ENCODE results near the gene DCP1B.

Gene DCP1B

GRCh38 chr12:2017546-2018337, 13.5 kb upstream of the DCP1B start:
- DNase-seq (ENCODE audit: low read depth in 3 of 3), result no peak

- DNase-seq (ENCODE audit: low read depth in 3 of 3), result no peak
Observed at GRCh38 chr12:2016862-2017545, 12.7 kb upstream of the DCP1B start.

- no peak for DNase-seq (ENCODE audit: low read depth in 3 of 3)
Observed at GRCh38 chr12:2014231-2014630, 10.0 kb upstream of the DCP1B start.

- DNase-seq (ENCODE audit: low read depth in 3 of 3), result no peak
Observed at GRCh38 chr12:2013527-2014223, 9.4 kb upstream of the DCP1B start.

GRCh38 chr12:2013086-2013485, 8.8 kb upstream of the DCP1B start:
- DNase-seq (ENCODE audit: low read depth in 3 of 3), result no peak

GRCh38 chr12:2011643-2012607, 7.7 kb upstream of the DCP1B start:
- no peak for DNase-seq (ENCODE audit: low read depth in 3 of 3)

- no peak for DNase-seq (ENCODE audit: low read depth in 3 of 3)
Observed at GRCh38 chr12:2009623-2010022, 5.4 kb upstream of the DCP1B start.

- DNase-seq (ENCODE audit: low read depth in 3 of 3), result no peak
Observed at GRCh38 chr12:2008677-2009076, 4.4 kb upstream of the DCP1B start.

- DNase-seq (ENCODE audit: low read depth in 3 of 3), result no peak
Observed at GRCh38 chr12:2003676-2004112, 563 bp downstream of the DCP1B start.

- DNase-seq (ENCODE audit: low read depth in 3 of 3), result no peak
Observed at GRCh38 chr12:1995205-1995896, 8.9 kb downstream of the DCP1B start.

- DNase-seq (ENCODE audit: low read depth in 3 of 3), result no peak
Observed at GRCh38 chr12:1994429-1995143, 9.7 kb downstream of the DCP1B start.

- no peak for DNase-seq (ENCODE audit: low read depth in 3 of 3)
Observed at GRCh38 chr12:1993871-1994371, 10.3 kb downstream of the DCP1B start.

- DNase-seq (ENCODE audit: low read depth in 3 of 3), result no peak
Observed at GRCh38 chr12:1993341-1993740, 10.9 kb downstream of the DCP1B start.

- no peak for DNase-seq (ENCODE audit: low read depth in 3 of 3)
Observed at GRCh38 chr12:1992732-1993131, 11.5 kb downstream of the DCP1B start.

- DNase-seq (ENCODE audit: low read depth in 3 of 3), result no peak
Observed at GRCh38 chr12:1989111-1989510, 15.1 kb downstream of the DCP1B start.

GRCh38 chr12:1984759-1985158, 19.5 kb downstream of the DCP1B start:
- DNase-seq (ENCODE audit: low read depth in 3 of 3), result no peak

GRCh38 chr12:1980282-1980681, 24.0 kb downstream of the DCP1B start:
- DNase-seq (ENCODE audit: low read depth in 3 of 3), result no peak

GRCh38 chr12:1978078-1978862, 26.0 kb downstream of the DCP1B start:
- DNase-seq (ENCODE audit: low read depth in 3 of 3), result no peak

- DNase-seq (ENCODE audit: low read depth in 3 of 3), result no peak
Observed at GRCh38 chr12:1977588-1977987, 26.7 kb downstream of the DCP1B start.

All from stimulated activated CD4-positive, alpha-beta T cell treated with anti-CD3 and anti-CD28 coated beads, TNF-alpha, amount 100 ng/mL, for 4 hours (primary cell).